ENCODE measurements around the gene KCNG1.

The KCNG1 gene

DNA sequence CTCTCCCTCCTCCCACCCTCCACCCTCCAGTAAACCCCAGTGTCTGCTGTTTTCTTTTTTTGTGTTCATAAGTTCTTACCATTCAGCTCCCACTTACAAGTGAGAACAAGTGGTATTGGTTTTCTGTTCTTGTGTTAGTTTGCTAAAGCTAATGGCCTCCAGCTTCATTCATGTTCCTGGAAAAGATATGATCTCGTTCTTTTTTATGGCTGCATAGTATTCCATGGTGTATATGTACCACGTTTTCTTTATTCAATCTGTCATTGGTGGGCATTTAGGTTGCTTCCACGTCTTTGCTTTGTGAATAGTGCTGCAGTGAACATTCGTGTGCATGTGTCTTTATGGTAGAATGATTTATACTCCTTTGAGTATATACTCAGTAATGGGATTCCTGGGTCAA lies 42.7 kb upstream of the KCNG1 start:
- no peak overlapping the region for H2AFZ ChIP-seq (ENCODE audit: low read length)
- no peak for TF ChIP-seq EZH2phosphoT487 (IDR thresholded peaks at IDR 0.05; ENCODE audit: low read length)
- no peak for TF ChIP-seq EZH2 (optimal IDR thresholded peaks at IDR 0.05; ENCODE audit: low read depth, low read length)
- TF ChIP-seq, protein P1, sequence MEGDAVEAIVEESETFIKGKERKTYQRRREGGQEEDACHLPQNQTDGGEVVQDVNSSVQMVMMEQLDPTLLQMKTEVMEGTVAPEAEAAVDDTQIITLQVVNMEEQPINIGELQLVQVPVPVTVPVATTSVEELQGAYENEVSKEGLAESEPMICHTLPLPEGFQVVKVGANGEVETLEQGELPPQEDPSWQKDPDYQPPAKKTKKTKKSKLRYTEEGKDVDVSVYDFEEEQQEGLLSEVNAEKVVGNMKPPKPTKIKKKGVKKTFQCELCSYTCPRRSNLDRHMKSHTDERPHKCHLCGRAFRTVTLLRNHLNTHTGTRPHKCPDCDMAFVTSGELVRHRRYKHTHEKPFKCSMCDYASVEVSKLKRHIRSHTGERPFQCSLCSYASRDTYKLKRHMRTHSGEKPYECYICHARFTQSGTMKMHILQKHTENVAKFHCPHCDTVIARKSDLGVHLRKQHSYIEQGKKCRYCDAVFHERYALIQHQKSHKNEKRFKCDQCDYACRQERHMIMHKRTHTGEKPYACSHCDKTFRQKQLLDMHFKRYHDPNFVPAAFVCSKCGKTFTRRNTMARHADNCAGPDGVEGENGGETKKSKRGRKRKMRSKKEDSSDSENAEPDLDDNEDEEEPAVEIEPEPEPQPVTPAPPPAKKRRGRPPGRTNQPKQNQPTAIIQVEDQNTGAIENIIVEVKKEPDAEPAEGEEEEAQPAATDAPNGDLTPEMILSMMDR (IDR thresholded peaks at IDR 0.05; ENCODE audit: low read length) = no peak
- H3K27me3 ChIP-seq (replicated peaks; ENCODE audit: insufficient read depth, low read length) = no peaks in the 10 kb centered on the region

DNA sequence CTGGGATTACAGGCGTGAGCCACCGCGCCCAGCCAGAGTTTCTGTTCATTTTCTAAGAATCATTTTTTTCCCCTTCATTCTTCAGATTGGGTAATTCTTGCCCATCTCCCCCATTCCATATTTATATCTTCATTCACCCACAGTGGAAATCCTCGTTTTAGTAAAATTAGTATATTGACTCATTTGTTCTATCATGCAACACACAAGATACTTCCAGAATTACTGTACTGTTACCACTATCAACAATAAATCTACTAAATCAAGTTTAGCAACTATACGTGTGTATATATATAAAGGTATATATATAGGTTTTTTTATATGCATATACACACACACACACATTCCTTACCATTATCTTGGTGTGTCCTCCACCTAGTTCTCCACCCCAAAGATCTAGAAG lies 41.2 kb upstream of the KCNG1 start:
- H3K27me3 ChIP-seq (replicated peaks; ENCODE audit: insufficient read depth, low read length) = no peaks in the 10 kb centered on the region
- no peaks in the 10 kb centered on the region for H3K79me2 ChIP-seq (ENCODE audit: low read length)
- H4K20me1 ChIP-seq (ENCODE audit: insufficient read depth, low read length) = no peaks in the 10 kb centered on the region
- H3K4me1 ChIP-seq (ENCODE audit: low read length) = no peaks in the 10 kb centered on the region
- H3K9ac ChIP-seq (ENCODE audit: low read length) = no peak overlapping the region
- H3K4me3 ChIP-seq (ENCODE audit: low read length) = no peak overlapping the region
- H3K4me2 ChIP-seq (ENCODE audit: low read depth, low read length) = no peak overlapping the region
- DNase-seq = no peak
- no peak overlapping the region for H3K27ac ChIP-seq (ENCODE audit: low read length)
- TF ChIP-seq EZH2phosphoT487 (IDR thresholded peaks at IDR 0.05; ENCODE audit: low read length) (no peak), EZH2 (optimal IDR thresholded peaks at IDR 0.05; ENCODE audit: low read depth, low read length) (no peak)
- TF ChIP-seq, protein P1 (IDR thresholded peaks at IDR 0.05; ENCODE audit: low read length) = no peak
- H3K9me3 ChIP-seq (replicated peaks; ENCODE audit: insufficient read depth, low read length) = no peaks in the 10 kb centered on the region
- H3K9me2 ChIP-seq (replicated peaks; ENCODE audit: insufficient read depth, low read length) = no peaks in the 10 kb centered on the region
- no peaks in the 10 kb centered on the region for H3F3A ChIP-seq (ENCODE audit: insufficient read depth, low read length)
- no peak overlapping the region for H2AFZ ChIP-seq (ENCODE audit: low read length)
- H3K36me3 ChIP-seq (replicated peaks; ENCODE audit: insufficient read depth, low read length) = no peaks in the 10 kb centered on the region

More for the DNA sequence above, 42.7 kb upstream of the KCNG1 start:
- Histone ChIP-seq H3K4me3 (ENCODE audit: low read length) (no peak overlapping the region), H3K36me3 (replicated peaks; ENCODE audit: insufficient read depth, low read length) (no peaks in the 10 kb centered on the region), H4K20me1 (ENCODE audit: insufficient read depth, low read length) (no peaks in the 10 kb centered on the region), H3K4me1 (ENCODE audit: low read length) (no peaks in the 10 kb centered on the region), H3K4me2 (ENCODE audit: low read depth, low read length) (no peak overlapping the region), H3F3A (ENCODE audit: insufficient read depth, low read length) (no peaks in the 10 kb centered on the region), H3K79me2 (ENCODE audit: low read length) (no peaks in the 10 kb centered on the region), H3K9ac (ENCODE audit: low read length) (no peak overlapping the region), H3K27ac (ENCODE audit: low read length) (no peak overlapping the region), H3K9me3 (replicated peaks; ENCODE audit: insufficient read depth, low read length) (no peaks in the 10 kb centered on the region), H3K9me2 (replicated peaks; ENCODE audit: insufficient read depth, low read length) (no peaks in the 10 kb centered on the region)
- DNase-seq = no peak

DNA sequence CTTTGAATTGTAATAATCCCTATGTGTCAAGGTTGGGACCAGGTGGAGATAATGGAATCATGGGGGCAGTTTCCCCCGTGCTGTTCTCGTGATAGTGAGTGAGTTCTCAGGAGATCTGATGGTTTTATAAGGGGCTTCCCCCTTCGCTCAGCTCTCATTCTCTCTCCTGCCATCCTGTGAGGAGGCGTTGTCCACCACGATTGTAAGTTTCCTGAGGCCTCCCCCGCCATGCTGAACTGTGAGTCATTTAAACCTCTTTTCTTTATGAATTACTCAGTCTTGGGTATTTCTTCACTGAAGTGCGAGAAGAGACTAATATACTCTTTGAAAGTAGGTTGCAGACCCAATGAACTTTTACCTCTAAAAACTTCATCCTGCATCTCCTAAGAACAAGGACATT lies 39.2 kb upstream of the KCNG1 start:
- H3K27me3 ChIP-seq (replicated peaks; ENCODE audit: insufficient read depth, low read length) = no peaks in the 10 kb centered on the region
- H3K4me3 ChIP-seq (ENCODE audit: low read length) = no peak overlapping the region
- H4K20me1 ChIP-seq (ENCODE audit: insufficient read depth, low read length) = no peaks in the 10 kb centered on the region
- no peaks in the 10 kb centered on the region for H3K9me3 ChIP-seq (replicated peaks; ENCODE audit: insufficient read depth, low read length)
- TF ChIP-seq EZH2phosphoT487 (IDR thresholded peaks at IDR 0.05; ENCODE audit: low read length) (no peak), EZH2 (optimal IDR thresholded peaks at IDR 0.05; ENCODE audit: low read depth, low read length) (no peak)
- TF ChIP-seq, protein P1 (IDR thresholded peaks at IDR 0.05; ENCODE audit: low read length) = no peak
- no peaks in the 10 kb centered on the region for H3K36me3 ChIP-seq (replicated peaks; ENCODE audit: insufficient read depth, low read length)
- no peak overlapping the region for H3K27ac ChIP-seq (ENCODE audit: low read length)
- H3K9me2 ChIP-seq (replicated peaks; ENCODE audit: insufficient read depth, low read length) = no peaks in the 10 kb centered on the region
- no peaks in the 10 kb centered on the region for H3K4me1 ChIP-seq (ENCODE audit: low read length)
- no peak overlapping the region for H2AFZ ChIP-seq (ENCODE audit: low read length)
- no peaks in the 10 kb centered on the region for H3F3A ChIP-seq (ENCODE audit: insufficient read depth, low read length)
- no peak overlapping the region for H3K9ac ChIP-seq (ENCODE audit: low read length)
- no peak overlapping the region for H3K4me2 ChIP-seq (ENCODE audit: low read depth, low read length)
- H3K79me2 ChIP-seq (ENCODE audit: low read length) = no peaks in the 10 kb centered on the region
- no peak for DNase-seq
